Measurements from ENCODE around the gene ANXA4. TPM values are rescaled to one million over a fixed set of nuclear protein-coding genes. Genes with fewer than 3 reads are reported as not detected.

ANXA4 gene
- total and polyA plus RNA-seq, 2 of the 13 experiments (the other 11 are each of a cell fraction or from before 2014, with no cell fraction given), result 155 to 168 TPM

DNA sequence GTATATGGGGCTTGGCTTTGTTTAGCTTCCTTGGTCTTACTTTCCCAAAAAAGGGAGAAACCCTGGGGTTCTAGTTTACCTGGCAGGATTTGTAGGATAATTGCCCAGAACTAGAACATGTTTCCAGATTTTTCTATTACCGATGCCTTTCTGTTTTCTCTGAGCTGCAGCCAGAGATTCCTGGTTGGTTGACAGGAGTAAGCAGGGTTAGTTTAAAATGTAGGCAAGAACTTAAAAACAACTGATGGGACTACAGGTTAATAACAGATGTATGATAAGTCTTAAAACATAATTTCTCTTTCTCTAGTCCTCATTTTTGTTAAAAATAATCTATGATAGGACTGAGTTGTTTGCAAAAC lies 48.6 kb downstream of the ANXA4 start (continued):
- TF ChIP-seq, protein P1, sequence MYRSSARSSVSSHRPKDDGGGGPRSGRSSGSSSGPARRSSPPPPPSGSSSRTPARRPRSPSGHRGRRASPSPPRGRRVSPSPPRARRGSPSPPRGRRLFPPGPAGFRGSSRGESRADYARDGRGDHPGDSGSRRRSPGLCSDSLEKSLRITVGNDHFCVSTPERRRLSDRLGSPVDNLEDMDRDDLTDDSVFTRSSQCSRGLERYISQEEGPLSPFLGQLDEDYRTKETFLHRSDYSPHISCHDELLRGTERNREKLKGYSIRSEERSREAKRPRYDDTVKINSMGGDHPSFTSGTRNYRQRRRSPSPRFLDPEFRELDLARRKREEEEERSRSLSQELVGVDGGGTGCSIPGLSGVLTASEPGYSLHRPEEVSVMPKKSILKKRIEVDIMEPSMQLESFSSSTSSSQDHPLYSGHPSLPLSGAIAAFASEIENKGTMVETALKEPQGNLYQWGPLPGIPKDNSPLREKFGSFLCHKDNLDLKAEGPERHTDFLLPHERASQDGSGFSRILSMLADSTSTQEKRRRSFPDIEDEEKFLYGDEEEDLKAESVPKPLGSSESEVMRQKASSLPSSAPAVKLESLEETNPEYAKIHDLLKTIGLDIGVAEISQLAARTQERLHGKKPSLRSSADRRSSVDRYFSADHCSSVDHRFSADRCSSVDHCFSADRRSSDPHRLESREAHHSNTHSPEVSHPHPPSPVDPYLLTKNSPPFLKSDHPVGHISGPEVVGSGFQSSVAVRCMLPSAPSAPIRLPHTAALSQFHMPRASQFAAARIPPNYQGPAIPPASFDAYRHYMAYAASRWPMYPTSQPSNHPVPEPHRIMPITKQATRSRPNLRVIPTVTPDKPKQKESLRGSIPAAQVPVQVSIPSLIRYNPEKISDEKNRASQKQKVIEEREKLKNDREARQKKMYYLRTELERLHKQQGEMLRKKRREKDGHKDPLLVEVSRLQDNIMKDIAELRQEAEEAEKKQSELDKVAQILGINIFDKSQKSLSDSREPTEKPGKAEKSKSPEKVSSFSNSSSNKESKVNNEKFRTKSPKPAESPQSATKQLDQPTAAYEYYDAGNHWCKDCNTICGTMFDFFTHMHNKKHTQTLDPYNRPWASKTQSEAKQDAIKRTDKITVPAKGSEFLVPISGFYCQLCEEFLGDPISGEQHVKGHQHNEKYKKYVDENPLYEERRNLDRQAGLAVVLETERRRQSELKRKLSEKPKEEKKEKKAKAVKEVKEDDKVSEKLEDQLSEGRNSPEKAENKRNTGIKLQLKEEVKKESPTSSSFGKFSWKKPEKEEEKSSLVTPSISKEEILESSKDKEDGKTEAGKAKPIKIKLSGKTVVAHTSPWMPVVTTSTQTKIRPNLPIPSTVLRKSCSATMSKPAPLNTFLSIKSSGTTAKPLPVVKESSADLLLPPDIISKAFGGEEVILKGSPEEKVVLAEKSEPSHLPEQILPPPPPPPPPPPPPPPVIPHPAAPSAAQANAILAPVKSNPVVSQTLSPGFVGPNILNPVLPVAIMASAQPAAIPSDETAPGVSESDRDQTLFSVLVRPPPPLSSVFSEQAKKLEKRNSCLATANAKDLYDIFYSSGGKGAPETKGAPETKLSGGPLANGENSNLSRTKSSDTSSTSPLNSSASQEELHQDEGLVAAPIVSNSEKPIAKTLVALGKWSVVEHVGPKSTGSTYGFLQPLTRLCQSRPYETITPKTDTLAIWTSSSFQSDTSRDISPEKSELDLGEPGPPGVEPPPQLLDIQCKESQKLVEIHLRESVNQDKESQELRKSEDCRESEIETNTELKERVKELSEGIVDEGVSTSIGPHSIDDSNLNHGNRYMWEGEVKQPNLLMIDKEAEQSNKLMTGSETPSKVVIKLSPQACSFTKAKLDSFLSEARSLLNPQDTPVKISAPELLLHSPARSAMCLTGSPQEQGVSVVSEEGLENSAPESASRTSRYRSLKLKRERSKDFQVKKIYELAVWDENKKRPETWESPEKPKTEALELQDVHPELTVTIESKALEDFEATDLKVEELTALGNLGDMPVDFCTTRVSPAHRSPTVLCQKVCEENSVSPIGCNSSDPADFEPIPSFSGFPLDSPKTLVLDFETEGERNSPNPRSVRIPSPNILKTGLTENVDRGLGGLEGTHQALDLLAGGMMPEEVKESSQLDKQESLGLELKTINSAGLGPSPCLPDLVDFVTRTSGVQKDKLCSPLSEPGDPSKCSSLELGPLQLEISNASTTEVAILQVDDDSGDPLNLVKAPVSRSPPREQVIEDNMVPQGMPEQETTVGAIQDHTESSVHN (CRISPR knock-in tag; IDR thresholded peaks at IDR 0.05), result no peak
- TF ChIP-seq SOX6 (IDR thresholded peaks at IDR 0.05) (no peak), SOX6 (CRISPR knock-in tag; IDR thresholded peaks at IDR 0.05) (no peak)
- TF ChIP-seq, protein P2, sequence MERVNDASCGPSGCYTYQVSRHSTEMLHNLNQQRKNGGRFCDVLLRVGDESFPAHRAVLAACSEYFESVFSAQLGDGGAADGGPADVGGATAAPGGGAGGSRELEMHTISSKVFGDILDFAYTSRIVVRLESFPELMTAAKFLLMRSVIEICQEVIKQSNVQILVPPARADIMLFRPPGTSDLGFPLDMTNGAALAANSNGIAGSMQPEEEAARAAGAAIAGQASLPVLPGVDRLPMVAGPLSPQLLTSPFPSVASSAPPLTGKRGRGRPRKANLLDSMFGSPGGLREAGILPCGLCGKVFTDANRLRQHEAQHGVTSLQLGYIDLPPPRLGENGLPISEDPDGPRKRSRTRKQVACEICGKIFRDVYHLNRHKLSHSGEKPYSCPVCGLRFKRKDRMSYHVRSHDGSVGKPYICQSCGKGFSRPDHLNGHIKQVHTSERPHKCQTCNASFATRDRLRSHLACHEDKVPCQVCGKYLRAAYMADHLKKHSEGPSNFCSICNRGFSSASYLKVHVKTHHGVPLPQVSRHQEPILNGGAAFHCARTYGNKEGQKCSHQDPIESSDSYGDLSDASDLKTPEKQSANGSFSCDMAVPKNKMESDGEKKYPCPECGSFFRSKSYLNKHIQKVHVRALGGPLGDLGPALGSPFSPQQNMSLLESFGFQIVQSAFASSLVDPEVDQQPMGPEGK (CRISPR knock-in tag; IDR thresholded peaks at IDR 0.05), result no peak

Measured in HepG2 (cell line).